ENCODE data around the gene DIAPH2. TPM values are rescaled to one million over a fixed set of nuclear protein-coding genes. Genes with fewer than 3 reads are reported as not detected.
"Not testable (repeated sequence)": the region's sequence is repeated elsewhere in the genome, so short reads cannot be mapped to it uniquely, and the experiment has no call there.

Gene DIAPH2
- total RNA-seq, 1 donor from 2014 or later, result 12.9 TPM

DNA sequence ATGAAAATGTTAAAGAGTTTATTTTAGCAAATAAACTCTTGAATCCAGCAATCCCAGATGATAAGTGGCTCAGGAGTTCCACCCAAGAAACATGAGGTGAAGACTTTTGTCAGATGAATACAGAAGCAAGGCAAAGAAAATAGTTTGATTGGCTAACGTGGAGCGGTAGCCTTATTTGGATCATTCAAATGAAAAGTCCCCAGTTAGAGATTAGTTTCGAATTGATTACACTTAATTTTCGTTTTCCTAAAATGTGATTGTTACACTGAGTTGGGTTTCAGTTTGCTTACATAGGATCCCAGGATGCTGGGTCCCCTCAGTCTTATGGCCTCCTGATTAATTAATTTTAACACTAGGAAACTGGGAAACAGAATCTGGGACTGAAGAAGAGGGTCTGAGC is 122.7 kb downstream of the DIAPH2 start:
- intact Hi-C loops (cut with micrococcal nuclease), result no loop called here

- intact Hi-C loops (cut with micrococcal nuclease), result no loop called here
Measured at GRCh38 chrX:96820935-96821334, 136.3 kb downstream of the DIAPH2 start.

- intact Hi-C loops (cut with micrococcal nuclease), result no loop called here
Measured at GRCh38 chrX:96824166-96824565, 139.5 kb downstream of the DIAPH2 start.

DNA sequence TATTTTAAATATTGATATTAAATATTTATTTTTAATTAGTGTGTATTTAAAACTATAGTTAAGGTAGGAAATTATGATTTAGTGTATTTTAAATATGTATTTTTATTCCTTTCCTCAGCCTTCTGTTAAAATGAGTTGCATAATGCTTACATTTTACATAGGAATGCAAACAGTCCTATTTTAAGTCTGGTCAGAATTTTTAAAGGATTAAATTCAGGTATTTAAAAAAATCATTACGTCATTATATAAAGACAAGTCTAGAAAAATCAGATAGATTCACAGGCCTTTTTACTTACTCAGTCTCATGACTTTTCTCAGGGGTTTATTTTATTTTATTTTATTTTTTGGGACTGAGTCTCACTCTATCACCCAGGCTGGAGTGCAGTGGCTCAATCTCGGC is 148.7 kb downstream of the DIAPH2 start:
- intact Hi-C loops (cut with micrococcal nuclease), result no loop called here

- intact Hi-C loops (cut with micrococcal nuclease), result no loop called here
Measured at GRCh38 chrX:96834137-96834536, 149.5 kb downstream of the DIAPH2 start.

GRCh38 chrX:96835660-96836289 is 151.1 kb downstream of the DIAPH2 start:
- intact Hi-C loops (cut with micrococcal nuclease), result no loop called here

GRCh38 chrX:96837808-96838207 is 153.2 kb downstream of the DIAPH2 start:
- intact Hi-C loops (cut with micrococcal nuclease), result no loop called here

DNA sequence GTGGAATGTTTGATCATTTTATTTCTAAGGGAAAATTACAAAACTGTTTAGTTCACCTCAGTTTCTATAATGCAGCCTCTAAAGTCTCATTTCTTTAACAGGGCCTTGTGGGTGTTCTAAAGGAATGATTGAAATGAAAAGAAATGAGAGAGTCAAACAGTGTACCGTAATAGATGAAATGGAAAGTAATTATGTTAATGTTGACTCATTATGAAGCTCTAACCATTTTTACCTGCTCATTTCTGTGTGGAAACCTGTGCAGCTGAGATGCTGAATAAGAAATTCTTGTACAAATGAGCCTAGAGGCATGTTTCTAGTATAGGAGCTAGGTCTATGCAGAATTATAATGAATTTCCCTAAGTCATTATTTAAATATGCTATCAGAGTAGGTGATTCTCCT is 153.9 kb downstream of the DIAPH2 start:
- intact Hi-C loops (cut with micrococcal nuclease), result no loop called here

GRCh38 chrX:96841325-96841724 is 156.7 kb downstream of the DIAPH2 start:
- intact Hi-C loops (cut with micrococcal nuclease), result no loop called here

- intact Hi-C loops (cut with micrococcal nuclease), result not testable (repeated sequence)
Measured at GRCh38 chrX:96841866-96842265, 157.2 kb downstream of the DIAPH2 start.

- intact Hi-C loops (cut with micrococcal nuclease), result no loop called here
Measured at GRCh38 chrX:96843566-96843965, 158.9 kb downstream of the DIAPH2 start.

GRCh38 chrX:96846841-96847240 is 162.2 kb downstream of the DIAPH2 start:
- intact Hi-C loops (cut with micrococcal nuclease), result no loop called here

GRCh38 chrX:96859422-96859821 is 174.8 kb downstream of the DIAPH2 start:
- intact Hi-C loops (cut with micrococcal nuclease), result not testable (repeated sequence)

- intact Hi-C loops (cut with micrococcal nuclease), result no loop called here
Measured at GRCh38 chrX:96861218-96861617, 176.6 kb downstream of the DIAPH2 start.

DNA sequence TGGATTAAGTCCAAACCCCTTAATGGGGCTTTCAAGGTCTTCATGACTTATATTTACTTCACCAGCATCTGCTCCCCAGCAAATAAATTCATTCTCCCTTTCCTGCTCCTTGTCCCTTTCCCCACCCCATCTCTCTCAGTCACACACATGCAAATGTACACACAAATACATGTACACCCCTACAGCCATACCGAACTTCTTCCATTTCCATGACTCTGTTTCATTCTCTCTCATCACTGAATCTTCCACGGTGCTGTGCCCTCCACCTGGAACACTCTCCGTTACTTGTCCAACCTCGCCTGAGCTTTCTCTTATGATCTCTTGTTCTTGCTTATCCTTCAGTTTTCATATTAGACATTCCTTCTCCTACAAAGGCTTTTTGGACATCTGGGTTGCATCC is 177.0 kb downstream of the DIAPH2 start:
- intact Hi-C loops (cut with micrococcal nuclease), result no loop called here

DNA sequence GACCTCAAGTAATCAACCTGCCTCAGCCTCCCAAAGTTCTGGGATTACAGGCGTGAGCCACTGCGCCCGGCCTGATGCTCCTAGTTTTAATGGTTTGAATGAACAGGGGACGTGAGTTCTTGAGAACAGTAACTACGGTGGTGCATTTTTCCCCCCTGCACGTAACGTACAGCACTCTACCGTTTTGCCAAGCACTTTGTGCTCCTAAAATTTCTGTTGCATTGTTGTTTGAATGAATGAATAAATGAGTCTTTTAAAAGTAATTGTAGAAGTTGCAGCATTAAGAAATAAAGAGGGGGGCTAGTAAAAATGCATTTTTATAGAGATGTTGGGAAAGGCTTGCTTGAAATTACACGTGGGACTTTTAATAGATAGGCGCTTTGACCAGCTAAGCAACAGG is 199.0 kb downstream of the DIAPH2 start, which contains the start of gene RPA4:
Gene RPA4, plus strand, starts transcription at position 301 of the 400 bp plus-strand sequence. CDS start 403 bp downstream, outside the sequence.
- intact Hi-C loops (cut with micrococcal nuclease), result no loop called here

DNA sequence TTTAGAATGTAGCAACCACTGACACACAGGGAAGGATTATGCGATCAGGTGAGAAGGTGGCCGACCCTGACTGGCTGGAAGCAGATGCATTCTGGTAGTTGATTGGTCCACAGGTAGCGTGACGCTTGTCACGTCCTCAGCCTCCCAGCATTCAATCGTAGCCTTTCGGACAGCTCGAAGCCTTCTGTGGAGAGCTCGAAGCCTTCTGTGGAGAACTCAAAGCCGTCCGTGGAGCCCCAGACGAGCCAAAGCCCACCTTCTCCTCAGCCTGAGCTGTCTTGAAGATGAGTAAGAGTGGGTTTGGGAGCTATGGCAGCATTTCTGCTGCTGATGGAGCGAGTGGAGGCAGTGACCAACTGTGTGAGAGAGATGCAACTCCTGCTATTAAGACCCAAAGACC is 199.4 kb downstream of the DIAPH2 start:
- intact Hi-C loops (cut with micrococcal nuclease), result no loop called here

DNA sequence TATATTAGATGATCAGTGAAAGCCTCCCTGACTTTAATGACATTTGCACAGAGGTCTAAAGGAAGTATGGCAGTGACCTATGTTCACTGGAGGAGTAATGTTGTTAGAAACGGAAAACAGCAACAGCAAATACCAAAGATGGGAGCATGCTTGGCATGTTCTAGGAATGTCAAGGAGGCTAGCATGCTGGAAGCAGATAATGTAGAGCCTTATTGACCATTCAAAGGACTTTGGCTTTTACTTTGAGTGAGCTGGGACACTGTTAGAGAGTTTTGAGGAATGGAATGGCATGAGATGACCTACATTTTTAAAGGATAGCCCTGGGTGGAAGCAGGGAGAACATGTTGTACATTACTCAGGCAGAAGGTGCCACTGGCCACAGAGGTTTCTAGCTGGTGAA is 205.1 kb downstream of the DIAPH2 start:
- intact Hi-C loops (cut with micrococcal nuclease), result no loop called here

GRCh38 chrX:96906741-96907140 is 222.1 kb downstream of the DIAPH2 start:
- intact Hi-C loops (cut with micrococcal nuclease), result no loop called here

- intact Hi-C loops (cut with micrococcal nuclease), result no loop called here
Measured at GRCh38 chrX:96907516-96908272, 223.1 kb downstream of the DIAPH2 start.

DNA sequence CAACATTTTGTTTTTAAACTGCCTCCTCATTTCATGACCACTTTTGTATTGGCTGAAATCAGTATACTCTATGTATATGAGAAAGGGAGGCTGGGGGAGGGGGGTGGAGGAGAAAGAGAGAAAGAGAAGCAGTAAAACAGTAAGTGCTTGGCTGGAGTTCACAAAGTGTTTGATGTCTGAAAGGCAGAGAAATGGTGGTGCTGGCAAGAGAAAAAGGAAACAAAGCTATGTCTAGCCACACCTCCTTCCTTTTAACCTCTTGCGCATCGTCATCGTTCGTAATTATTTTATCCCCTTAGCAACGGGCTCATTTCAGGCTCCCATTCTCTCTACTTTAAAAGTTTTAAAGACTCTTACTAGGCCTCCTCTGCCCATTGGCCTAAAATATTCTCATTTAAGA is 224.6 kb downstream of the DIAPH2 start:
- intact Hi-C loops (cut with micrococcal nuclease), result no loop called here

GRCh38 chrX:96918864-96919263 is 234.2 kb downstream of the DIAPH2 start:
- intact Hi-C loops (cut with micrococcal nuclease), result no loop called here

GRCh38 chrX:96919672-96920071 is 235.0 kb downstream of the DIAPH2 start:
- intact Hi-C loops (cut with micrococcal nuclease), result no loop called here

Data from T-helper 2 cell treated with Interferon-gamma antibody and Interleukin-4, amounts not matched to agents 100 ng/mL and 5 ng/mL, for 36 hours (primary cell).